GM13976 (cell line): Measurements from ENCODE around the gene UBTF.

Experiments used
- DNase-seq: peaks from one replicate; pipeline ENCODE4 v3.0.0; 2012; ENCODE audit warnings: low spot score
- in situ Hi-C: fragments of 300-500 bp; cut with MboI; formaldehyde crosslinking; loops from one replicate; pipeline ENCODE4 v1.12.0; 2022; ENCODE audit warnings: low sequenced_read_pairs, mixed read lengths, inconsistent platforms; ENCODE audit not compliant: unreplicated experiment
- TF ChIP-seq, protein P1 (sequence below): IDR thresholded peaks from 2 replicates; pipeline ENCODE4 v1.5.1; 2012; ENCODE audit warnings: borderline replicate concordance, mild to moderate bottlenecking; ENCODE audit not compliant: insufficient read depth; ENCODE audit errors: extremely low read depth, missing control alignments, control extremely low read depth

The UBTF gene

GRCh38 chr17:44155488-44155887 is 64.0 kb downstream of the UBTF start:
- TF ChIP-seq, protein P1, sequence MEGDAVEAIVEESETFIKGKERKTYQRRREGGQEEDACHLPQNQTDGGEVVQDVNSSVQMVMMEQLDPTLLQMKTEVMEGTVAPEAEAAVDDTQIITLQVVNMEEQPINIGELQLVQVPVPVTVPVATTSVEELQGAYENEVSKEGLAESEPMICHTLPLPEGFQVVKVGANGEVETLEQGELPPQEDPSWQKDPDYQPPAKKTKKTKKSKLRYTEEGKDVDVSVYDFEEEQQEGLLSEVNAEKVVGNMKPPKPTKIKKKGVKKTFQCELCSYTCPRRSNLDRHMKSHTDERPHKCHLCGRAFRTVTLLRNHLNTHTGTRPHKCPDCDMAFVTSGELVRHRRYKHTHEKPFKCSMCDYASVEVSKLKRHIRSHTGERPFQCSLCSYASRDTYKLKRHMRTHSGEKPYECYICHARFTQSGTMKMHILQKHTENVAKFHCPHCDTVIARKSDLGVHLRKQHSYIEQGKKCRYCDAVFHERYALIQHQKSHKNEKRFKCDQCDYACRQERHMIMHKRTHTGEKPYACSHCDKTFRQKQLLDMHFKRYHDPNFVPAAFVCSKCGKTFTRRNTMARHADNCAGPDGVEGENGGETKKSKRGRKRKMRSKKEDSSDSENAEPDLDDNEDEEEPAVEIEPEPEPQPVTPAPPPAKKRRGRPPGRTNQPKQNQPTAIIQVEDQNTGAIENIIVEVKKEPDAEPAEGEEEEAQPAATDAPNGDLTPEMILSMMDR, result no peak
- in situ Hi-C loops, result loop anchor here (25.0 kb wide), 1 partner anchor 218 kb away; the partner anchor contains the start of gene PPY

More at GRCh38 chr17:44155488-44155887, 64.0 kb downstream of the UBTF start:
- no peak for DNase-seq
